HEK293 (cell line): ENCODE measurements around the gene NRL.

Experiments used
- BCL11A ChIP-seq: fragments of 450-650 bp; formaldehyde crosslinking; IDR thresholded peaks from 2 replicates; pipeline ENCODE4 v1.5.1; 2016; ENCODE audit warnings: low read depth, missing biosample characterization, missing genetic modification characterization
- BCL6B ChIP-seq: fragments of 450-650 bp; formaldehyde crosslinking; IDR thresholded peaks from 2 replicates; pipeline ENCODE4 v1.5.1; 2017; ENCODE audit warnings: missing biosample characterization, missing genetic modification characterization
- HOXA7 ChIP-seq: sonication (generic); formaldehyde crosslinking; IDR thresholded peaks from 2 replicates; pipeline ENCODE4 v1.8.1; 2022; ENCODE audit warnings: missing genetic modification reagents, borderline replicate concordance
- IKZF3 ChIP-seq: fragments of 450-650 bp; IDR thresholded peaks from 2 replicates; pipeline ENCODE4 v1.5.0; 2018; ENCODE audit warnings: missing biosample characterization, mild to moderate bottlenecking, missing genetic modification characterization, moderate library complexity
- PRDM6 ChIP-seq: fragments of 450-650 bp; formaldehyde crosslinking; IDR thresholded peaks from 2 replicates; pipeline ENCODE4 v1.5.1; 2017; ENCODE audit warnings: missing biosample characterization, missing genetic modification characterization
- SALL2 ChIP-seq: fragments of 450-650 bp; formaldehyde crosslinking; IDR thresholded peaks from 2 replicates; pipeline ENCODE4 v1.5.0; 2017; ENCODE audit warnings: missing biosample characterization, mild to moderate bottlenecking, missing genetic modification characterization, borderline replicate concordance
- TRIM28 ChIP-seq: IDR thresholded peaks from 2 replicates; pipeline ENCODE4 v1.6.1; 2011; ENCODE audit warnings: low read length, control low read depth, borderline replicate concordance
- ZBTB7A ChIP-seq: fragments of 450-650 bp; formaldehyde crosslinking; IDR thresholded peaks from 2 replicates; pipeline ENCODE4 v1.5.1; 2016; ENCODE audit warnings: low read depth, missing biosample characterization, missing genetic modification characterization
- ZEB2 ChIP-seq: fragments of 450-650 bp; formaldehyde crosslinking; IDR thresholded peaks from 2 replicates; pipeline ENCODE4 v1.5.1; 2016; ENCODE audit warnings: missing biosample characterization, missing genetic modification characterization
- ZFP37 ChIP-seq: fragments of 450-650 bp; formaldehyde crosslinking; IDR thresholded peaks from 2 replicates; pipeline ENCODE4 v1.5.1; 2016; ENCODE audit warnings: missing biosample characterization, missing genetic modification characterization
- ZNF121 ChIP-seq: fragments of 450-650 bp; formaldehyde crosslinking; IDR thresholded peaks from 2 replicates; pipeline ENCODE4 v1.5.1; 2016; ENCODE audit warnings: missing biosample characterization, missing genetic modification characterization
- ZNF138 ChIP-seq: fragments of 450-650 bp; formaldehyde crosslinking; IDR thresholded peaks from 2 replicates; pipeline ENCODE4 v1.5.1; 2016; ENCODE audit warnings: missing biosample characterization, missing genetic modification characterization, borderline replicate concordance
- ZNF184 ChIP-seq: fragments of 450-650 bp; IDR thresholded peaks from 2 replicates; pipeline ENCODE4 v1.5.1; 2018; ENCODE audit warnings: missing biosample characterization, mild to moderate bottlenecking, missing genetic modification characterization
- ZNF211 ChIP-seq: fragments of 450-650 bp; formaldehyde crosslinking; IDR thresholded peaks from 2 replicates; pipeline ENCODE4 v1.5.1; 2016; ENCODE audit warnings: low read depth, missing biosample characterization, missing genetic modification characterization
- ZNF26 ChIP-seq: fragments of 450-650 bp; formaldehyde crosslinking; IDR thresholded peaks from 2 replicates; pipeline ENCODE4 v1.5.1; 2016; ENCODE audit warnings: missing biosample characterization, missing genetic modification characterization
- ZNF302 ChIP-seq: fragments of 450-650 bp; formaldehyde crosslinking; IDR thresholded peaks from 2 replicates; pipeline ENCODE4 v1.5.1; 2016; ENCODE audit warnings: missing biosample characterization, missing genetic modification characterization, low read depth
- ZNF324 ChIP-seq: fragments of 450-650 bp; formaldehyde crosslinking; IDR thresholded peaks from 2 replicates; pipeline ENCODE4 v1.5.1; 2016; ENCODE audit warnings: missing biosample characterization, missing genetic modification characterization
- ZNF394 ChIP-seq: fragments of 450-650 bp; formaldehyde crosslinking; IDR thresholded peaks from 2 replicates; pipeline ENCODE4 v1.5.1; 2016; ENCODE audit warnings: missing biosample characterization, missing genetic modification characterization, mild to moderate bottlenecking, moderate library complexity, borderline replicate concordance
- ZNF398 ChIP-seq: fragments of 450-650 bp; formaldehyde crosslinking; IDR thresholded peaks from 2 replicates; pipeline ENCODE4 v1.5.1; 2017; ENCODE audit warnings: missing biosample characterization, missing genetic modification characterization
- ZNF488 ChIP-seq: fragments of 450-650 bp; formaldehyde crosslinking; IDR thresholded peaks from 2 replicates; pipeline ENCODE4 v1.5.1; 2016; ENCODE audit warnings: missing biosample characterization, missing genetic modification characterization
- ZNF521 ChIP-seq: fragments of 450-650 bp; formaldehyde crosslinking; IDR thresholded peaks from 2 replicates; pipeline ENCODE4 v1.5.1; 2017; ENCODE audit warnings: missing biosample characterization, mild to moderate bottlenecking, missing genetic modification characterization
- ZNF544 ChIP-seq: fragments of 450-650 bp; formaldehyde crosslinking; IDR thresholded peaks from 2 replicates; pipeline ENCODE4 v1.5.0; 2017; ENCODE audit warnings: missing biosample characterization, missing genetic modification characterization
- ZNF624 ChIP-seq: fragments of 450-650 bp; formaldehyde crosslinking; IDR thresholded peaks from 2 replicates; pipeline ENCODE4 v1.5.1; 2017; ENCODE audit warnings: missing biosample characterization, missing genetic modification characterization
- ZNF629 ChIP-seq: fragments of 450-650 bp; formaldehyde crosslinking; IDR thresholded peaks from 2 replicates; pipeline ENCODE4 v1.5.1; 2017; ENCODE audit warnings: missing biosample characterization, missing genetic modification characterization
- ZNF658 ChIP-seq: fragments of 450-650 bp; formaldehyde crosslinking; IDR thresholded peaks from 2 replicates; pipeline ENCODE4; 2016; ENCODE audit warnings: missing biosample characterization, missing genetic modification characterization
- ZNF692 ChIP-seq: fragments of 450-650 bp; formaldehyde crosslinking; IDR thresholded peaks from 2 replicates; pipeline ENCODE4 v1.5.1; 2016; ENCODE audit warnings: missing biosample characterization, missing genetic modification characterization
- ZNF701 ChIP-seq: fragments of 450-650 bp; formaldehyde crosslinking; IDR thresholded peaks from 2 replicates; pipeline ENCODE4 v1.5.1; 2016; ENCODE audit warnings: missing biosample characterization, missing genetic modification characterization
- ZNF76 ChIP-seq: fragments of 450-650 bp; formaldehyde crosslinking; IDR thresholded peaks from 2 replicates; pipeline ENCODE4; 2016; ENCODE audit warnings: low read depth, missing biosample characterization, missing genetic modification characterization, borderline replicate concordance
- ZNF791 ChIP-seq: fragments of 450-650 bp; formaldehyde crosslinking; IDR thresholded peaks from 2 replicates; pipeline ENCODE4 v1.5.1; 2016; ENCODE audit warnings: missing biosample characterization, missing genetic modification characterization
- ZNF792 ChIP-seq: fragments of 450-650 bp; formaldehyde crosslinking; IDR thresholded peaks from 2 replicates; pipeline ENCODE4 v1.5.1; 2016; ENCODE audit warnings: missing biosample characterization, missing genetic modification characterization
- ZNF837 ChIP-seq: fragments of 450-650 bp; formaldehyde crosslinking; IDR thresholded peaks from 2 replicates; pipeline ENCODE4 v1.5.1; 2016; ENCODE audit warnings: missing biosample characterization, missing genetic modification characterization
- ZSCAN16 ChIP-seq: fragments of 450-650 bp; formaldehyde crosslinking; IDR thresholded peaks from 2 replicates; pipeline ENCODE4 v1.5.1; 2016; ENCODE audit warnings: missing biosample characterization, missing genetic modification characterization

The NRL gene

GRCh38 chr14:24036169-24036962, 78.4 kb downstream of the NRL start (continued):
- TF ChIP-seq ZNF837 (no peak), ZNF791 (no peak), ZNF658 (tag by site-specific recombination) (no peak), ZNF302 (tag by site-specific recombination) (no peak), ZNF521 (tag by site-specific recombination) (no peak), ZNF211 (tag by site-specific recombination) (no peak), ZSCAN16 (tag by site-specific recombination) (no peak), ZBTB7A (tag by site-specific recombination) (peak; percentile 35; the same call in 1 of the 2 replicates), ZNF184 (no peak; the same call in 1 of the 2 replicates), SALL2 (tag by site-specific recombination) (no peak), ZNF629 (tag by site-specific recombination) (peak; percentile 64; the same call in 1 of the 2 replicates), ZNF792 (tag by site-specific recombination) (no peak), ZNF544 (no peak), BCL11A (no peak), ZNF398 (tag by site-specific recombination) (peak; percentile 67), PRDM6 (tag by site-specific recombination) (no peak), ZNF394 (peak; percentile 28; the same call in 1 of the 2 replicates), ZNF488 (no peak), IKZF3 (tag by site-specific recombination) (peak; percentile 54), ZNF692 (tag by site-specific recombination) (peak; percentile 80), ZNF701 (tag by site-specific recombination) (peak; percentile 84), ZNF26 (no peak), ZFP37 (tag by site-specific recombination) (peak; percentile 64; the same call in 1 of the 2 replicates), HOXA7 (no peak), ZNF121 (no peak), ZNF324 (tag by site-specific recombination) (peak; percentile 57), ZNF76 (peak; percentile 36; the same call in 1 of the 2 replicates), TRIM28 (peak; percentile 52; the same call in 1 of the 2 replicates), ZNF624 (tag by site-specific recombination) (no peak), BCL6B (tag by site-specific recombination) (no peak), ZEB2 (tag by site-specific recombination) (peak; percentile 63), ZNF138 (tag by site-specific recombination) (no peak)
